ENCODE results near the gene FHOD3.

Gene FHOD3

DNA sequence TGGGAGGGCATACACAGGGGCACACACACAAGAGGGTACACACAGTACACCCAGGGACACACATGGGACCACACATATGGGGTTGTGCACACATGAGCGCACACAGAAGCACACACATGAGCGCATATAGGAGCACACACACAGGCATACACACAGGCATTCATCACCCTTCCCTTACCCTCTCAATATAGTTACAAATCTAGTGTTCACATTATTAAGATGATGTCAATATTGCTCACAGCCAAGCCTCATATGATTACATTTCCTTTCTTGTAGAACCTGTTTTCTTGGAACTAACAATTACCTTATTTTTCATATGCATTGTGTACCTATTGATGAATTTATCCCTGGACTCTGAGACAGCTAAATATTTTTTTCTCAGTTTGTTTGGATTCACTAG, 156.7 kb downstream of the FHOD3 start:
- TF ChIP-seq, protein P1, sequence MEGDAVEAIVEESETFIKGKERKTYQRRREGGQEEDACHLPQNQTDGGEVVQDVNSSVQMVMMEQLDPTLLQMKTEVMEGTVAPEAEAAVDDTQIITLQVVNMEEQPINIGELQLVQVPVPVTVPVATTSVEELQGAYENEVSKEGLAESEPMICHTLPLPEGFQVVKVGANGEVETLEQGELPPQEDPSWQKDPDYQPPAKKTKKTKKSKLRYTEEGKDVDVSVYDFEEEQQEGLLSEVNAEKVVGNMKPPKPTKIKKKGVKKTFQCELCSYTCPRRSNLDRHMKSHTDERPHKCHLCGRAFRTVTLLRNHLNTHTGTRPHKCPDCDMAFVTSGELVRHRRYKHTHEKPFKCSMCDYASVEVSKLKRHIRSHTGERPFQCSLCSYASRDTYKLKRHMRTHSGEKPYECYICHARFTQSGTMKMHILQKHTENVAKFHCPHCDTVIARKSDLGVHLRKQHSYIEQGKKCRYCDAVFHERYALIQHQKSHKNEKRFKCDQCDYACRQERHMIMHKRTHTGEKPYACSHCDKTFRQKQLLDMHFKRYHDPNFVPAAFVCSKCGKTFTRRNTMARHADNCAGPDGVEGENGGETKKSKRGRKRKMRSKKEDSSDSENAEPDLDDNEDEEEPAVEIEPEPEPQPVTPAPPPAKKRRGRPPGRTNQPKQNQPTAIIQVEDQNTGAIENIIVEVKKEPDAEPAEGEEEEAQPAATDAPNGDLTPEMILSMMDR (IDR thresholded peaks at IDR 0.05; ENCODE audit: control insufficient read depth, extremely low read depth, insufficient read depth): no peak
- peak overlapping the region; percentile 11; the same call in 1 of the 2 replicates for H3K4me3 ChIP-seq (ENCODE audit: low read depth, low read length)
- DNase-seq (ENCODE audit: low read depth): peak; percentile 60

DNA sequence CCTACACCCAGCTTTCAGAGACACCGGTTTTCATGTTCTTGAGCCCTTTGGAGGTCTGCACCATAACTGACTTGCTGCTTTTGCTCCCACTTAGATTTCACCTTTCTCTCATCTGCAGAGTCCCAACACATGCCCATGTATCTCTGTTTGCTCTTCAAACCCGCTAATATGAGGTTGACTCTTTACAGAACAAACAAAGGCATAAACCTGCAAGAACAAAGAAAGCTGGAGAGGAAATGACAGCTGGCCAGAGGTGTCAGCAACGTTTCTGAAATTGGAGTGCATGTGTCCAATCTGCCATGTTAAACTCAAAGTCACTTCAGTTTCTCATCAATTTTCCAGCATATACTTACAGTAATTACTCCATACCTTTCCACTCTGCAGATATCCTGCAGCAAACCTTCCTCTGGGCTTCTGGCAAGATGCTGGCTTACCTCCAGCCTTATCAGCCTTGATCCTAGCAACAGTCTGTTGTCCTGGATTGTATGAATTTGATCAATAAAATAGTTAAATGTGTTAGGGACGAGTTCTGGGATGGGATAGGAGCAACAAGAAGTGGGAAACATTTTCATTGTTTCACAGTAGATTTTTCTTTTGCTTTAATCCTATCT, 157.4 kb downstream of the FHOD3 start:
- TF ChIP-seq, protein P1 (IDR thresholded peaks at IDR 0.05; ENCODE audit: control insufficient read depth, extremely low read depth, insufficient read depth): no peak

DNA sequence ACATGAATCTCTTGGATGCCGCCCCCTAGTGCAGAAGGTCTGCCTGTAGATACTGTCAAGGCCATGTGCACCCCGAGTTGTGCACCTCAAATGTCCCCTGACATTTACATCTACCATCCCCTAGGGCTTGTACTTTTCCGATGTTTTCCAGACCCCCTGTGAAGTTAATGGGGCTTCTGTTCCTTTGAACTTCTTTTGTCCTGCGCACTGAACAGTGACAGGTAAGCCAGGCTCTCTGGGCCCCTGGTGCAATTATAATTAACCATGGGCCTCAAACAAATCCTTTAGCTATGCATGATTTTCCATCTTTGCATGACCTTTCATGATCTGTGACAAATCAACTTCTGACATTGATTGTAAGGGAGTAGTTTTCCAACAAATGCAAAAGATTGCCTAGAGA, 158.4 kb downstream of the FHOD3 start:
- DNase-seq (ENCODE audit: low read depth): no peak
- TF ChIP-seq, protein P1 (IDR thresholded peaks at IDR 0.05; ENCODE audit: control insufficient read depth, extremely low read depth, insufficient read depth): no peak
- H3K4me3 ChIP-seq (ENCODE audit: low read depth, low read length): no peak overlapping the region

More for the DNA sequence above, 157.4 kb downstream of the FHOD3 start:
- H3K4me3 ChIP-seq (ENCODE audit: low read depth, low read length): peak overlapping the region; percentile 11; the same call in 1 of the 2 replicates
- DNase-seq (ENCODE audit: low read depth): peak; percentile 46

DNA sequence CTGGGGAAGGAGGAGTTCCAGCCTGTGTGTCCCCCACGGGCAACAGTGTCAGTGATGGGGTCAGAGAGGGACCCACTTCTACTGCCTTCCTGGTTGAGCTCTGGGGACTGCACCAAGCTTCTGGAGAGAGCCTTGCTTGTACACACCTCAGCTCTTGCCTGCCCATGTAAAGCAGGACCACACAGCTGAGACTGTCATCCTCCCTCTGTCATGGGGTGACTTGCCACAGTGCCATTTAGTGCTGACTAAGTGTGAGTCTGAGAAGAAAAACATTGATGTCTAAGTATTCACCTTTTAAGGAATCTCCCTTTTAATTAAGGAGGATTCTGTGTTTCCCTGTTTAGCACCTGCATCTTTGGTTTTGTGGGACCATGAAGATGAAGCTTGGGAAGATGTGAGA, 159.1 kb downstream of the FHOD3 start:
- DNase-seq (ENCODE audit: low read depth): no peak
- no peak overlapping the region for H3K4me3 ChIP-seq (ENCODE audit: low read depth, low read length)
- TF ChIP-seq, protein P1 (IDR thresholded peaks at IDR 0.05; ENCODE audit: control insufficient read depth, extremely low read depth, insufficient read depth): no peak

DNA sequence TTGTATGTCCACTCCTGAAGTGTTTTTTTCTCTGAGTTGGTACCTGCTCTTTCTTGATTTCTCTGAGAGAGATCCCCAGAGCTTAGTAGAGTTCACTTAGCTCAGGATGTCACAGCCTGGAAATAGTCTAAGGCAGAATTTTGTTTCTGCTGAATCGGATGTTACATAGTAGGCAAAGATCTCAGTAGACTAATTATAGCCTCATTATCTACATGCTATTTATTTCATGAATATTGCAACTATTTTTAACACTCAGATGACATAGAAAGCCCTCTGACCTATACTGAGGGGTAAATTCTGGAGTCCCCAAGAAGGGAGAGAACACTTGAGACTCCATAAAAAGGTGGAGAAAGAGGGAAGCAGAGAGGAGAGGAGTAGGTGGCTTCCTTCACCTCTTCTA, 160.2 kb downstream of the FHOD3 start:
- no peak for DNase-seq (ENCODE audit: low read depth)
- TF ChIP-seq, protein P1 (IDR thresholded peaks at IDR 0.05; ENCODE audit: control insufficient read depth, extremely low read depth, insufficient read depth): no peak
- H3K4me3 ChIP-seq (ENCODE audit: low read depth, low read length): no peak overlapping the region

DNA sequence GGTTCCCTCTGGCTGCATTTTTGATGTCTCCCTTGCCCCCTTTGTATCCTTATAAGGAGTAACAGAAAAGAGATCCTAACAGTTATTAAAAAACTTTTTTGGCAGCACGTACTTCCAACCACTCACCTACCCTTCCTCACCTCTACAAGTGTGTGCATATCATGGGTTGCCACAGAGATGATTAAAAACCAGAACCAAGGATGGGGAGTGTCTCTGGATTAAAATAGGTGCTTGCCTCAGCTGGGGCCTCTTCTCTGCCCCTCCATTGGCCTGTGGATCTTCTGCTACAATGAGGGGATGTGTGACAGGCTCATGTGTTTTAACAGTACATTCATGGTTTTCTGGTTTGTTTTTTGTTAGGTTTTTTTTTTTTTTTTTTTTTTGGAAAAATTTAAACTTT, 160.8 kb downstream of the FHOD3 start:
- H3K4me3 ChIP-seq (ENCODE audit: low read depth, low read length): no peak overlapping the region
- TF ChIP-seq, protein P1 (IDR thresholded peaks at IDR 0.05; ENCODE audit: control insufficient read depth, extremely low read depth, insufficient read depth): no peak
- DNase-seq (ENCODE audit: low read depth): no peak

DNA sequence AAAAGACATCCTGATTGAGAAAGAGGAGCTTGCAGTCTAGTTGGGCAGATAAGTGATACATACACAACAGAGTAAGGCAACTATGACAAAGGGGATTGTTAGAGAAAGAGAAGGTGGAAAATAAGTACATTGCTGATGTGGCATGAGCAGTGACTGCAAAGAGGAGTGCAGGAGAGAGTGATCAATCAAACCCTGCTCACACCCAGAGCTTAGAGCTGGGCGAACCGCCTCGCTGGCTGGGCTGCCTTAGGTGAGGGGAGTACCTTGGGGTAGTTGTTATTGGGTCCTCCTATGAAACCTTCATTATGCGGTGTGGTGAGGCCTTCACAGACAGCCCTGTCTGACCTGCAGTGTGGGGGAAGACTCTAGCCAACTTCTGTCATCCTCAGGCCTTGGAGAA, 161.7 kb downstream of the FHOD3 start:
- no peak overlapping the region for H3K4me3 ChIP-seq (ENCODE audit: low read depth, low read length)
- TF ChIP-seq, protein P1 (IDR thresholded peaks at IDR 0.05; ENCODE audit: control insufficient read depth, extremely low read depth, insufficient read depth): no peak
- DNase-seq (ENCODE audit: low read depth): no peak

Data from LNCaP clone FGC (cell line).